Gastrocnemius medialis (tissue), 4 donors: ENCODE results near the gene MECR. TPM values are rescaled to one million over a fixed set of nuclear protein-coding genes. Genes with fewer than 3 reads are reported as not detected.

Experiments used
- ATAC-seq, 2 donors: fragments of 150-250 bp; one replicate each; pipeline ENCODE4 v1.9.1; 2016
- DNase-seq, 2 donors: peaks; one replicate each; pipeline ENCODE4 v3.0.0-alpha.2; 2019
- H3K27ac ChIP-seq, 4 donors: fragments of 200-600 bp; sonication (generic); 1 replicate in 1 of 4; 2 replicates in 3 of 4; pipeline ENCODE4 v1.5.1; 2016 to 2018; ENCODE audit warnings: mild to moderate bottlenecking in 2 of 4, moderate library complexity in 1 of 4
- H3K27me3 ChIP-seq, 3 donors: fragments of 200-600 bp; sonication (generic) in 2 of 3; 1 replicate in 1 of 3; 2 replicates in 2 of 3; pipeline versions ENCODE4 v1.5.1 to v1.6.0; 2016 to 2019; ENCODE audit warnings: mild to moderate bottlenecking in 1 of 3, moderate library complexity in 1 of 3
- H3K36me3 ChIP-seq, 2 donors: fragments of 200-600 bp; sonication (generic) in 1 of 2; one replicate each; pipeline ENCODE4 v1.5.1; 2017 to 2018
- H3K4me1 ChIP-seq, 2 donors: fragments of 200-600 bp; sonication (generic) in 1 of 2; one replicate each; pipeline ENCODE4 v1.5.1; 2016 to 2017; ENCODE audit warnings: mild to moderate bottlenecking in 2 of 2
- H3K4me3 ChIP-seq, 4 donors: fragments of 200-600 bp; sonication (generic) in 3 of 4; 1 replicate in 1 of 4; 2 replicates in 3 of 4; pipeline ENCODE4 v1.5.1; 2016 to 2019; ENCODE audit warnings: mild to moderate bottlenecking in 2 of 4
- H3K9me3 ChIP-seq, 3 donors: fragments of 200-600 bp; sonication (generic) in 2 of 3; 1 replicate in 1 of 3; 2 replicates in 2 of 3; pipeline ENCODE4 v1.5.1; 2016 to 2019
- CTCF ChIP-seq, 5 experiments: fragments of 450-650 bp in 3 of 5; fragments of 200-600 bp in 2 of 5; sonication (generic) in 2 of 5; IDR thresholded peaks in 4 of 5; conservative IDR thresholded peaks in 1 of 5; 1 replicate in 4 of 5; 2 replicates in 1 of 5; pipeline ENCODE4 v1.5.1; 2016 to 2019; ENCODE audit warnings: antibody characterized with exemption in 5 of 5, mild to moderate bottlenecking in 3 of 5, moderate library complexity in 3 of 5
- POLR2A ChIP-seq, 2 donors: fragments of 450-650 bp; IDR thresholded peaks; one replicate each; pipeline ENCODE4 v1.6.1; 2017; ENCODE audit warnings: antibody characterized with exemption in 2 of 2, mild to moderate bottlenecking in 2 of 2, moderate library complexity in 2 of 2
- in situ Hi-C, 4 donors: fragments of 200-750 bp; cut with MboI; loops; one replicate each; pipeline versions ENCODE4 v1.15.0 to v1.8.0; 2017; ENCODE audit warnings: low sequenced_read_pairs in 4 of 4
- intact Hi-C: fragments of 100-400 bp; cut with DNase I; formaldehyde crosslinking; loops from one replicate; pipeline ENCODE4 v1.15.1; 2023; ENCODE audit warnings: low total_unique reads
- total RNA-seq, 4 donors: library from RNA; depleted of rRNA; stranded (reverse); fragments of >200 nt; gene quantifications; one replicate each; pipeline versions ENCODE4 v1.1.0 to v1.2.3, GENCODE V29; 2016

Gene MECR
- total RNA-seq, 4 donors from 2014 or later, result 21.9 to 29.8 (median 26.6) TPM

DNA sequence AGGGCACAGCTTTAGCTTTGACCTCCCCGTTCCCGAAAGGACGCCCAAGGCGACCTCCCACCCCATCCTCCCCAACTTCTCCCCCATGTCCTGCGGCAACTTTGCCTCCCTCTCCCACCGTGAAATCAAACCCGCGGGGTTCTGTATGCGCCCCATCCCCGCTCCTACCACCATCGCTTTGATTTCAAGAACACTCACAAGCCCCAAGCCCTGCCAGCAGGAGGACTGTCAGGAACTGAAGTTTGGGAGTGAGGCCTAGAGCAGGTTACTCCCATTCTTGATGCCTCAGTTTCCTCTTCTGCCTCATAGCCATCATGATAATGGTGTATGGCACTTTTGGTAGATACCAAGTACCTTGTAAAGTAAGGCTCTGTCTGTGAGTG is 7.9 kb upstream of the MECR start:
- intact Hi-C loops (loop anchor here (2.0 to 10.0 kb wide), 5 partner anchors 214 to 1288 kb away; no protein-coding TSS in a partner anchor), in situ Hi-C loops (loop anchor here (10.0 to 25.0 kb wide), 6 partner anchors 849 to 1476 kb away; no protein-coding TSS in a partner anchor)
- no peaks in the 10 kb centered on the region for H3K36me3 ChIP-seq
- no peaks in the 10 kb centered on the region for H3K27me3 ChIP-seq
- H3K4me3 ChIP-seq, result peak overlapping the region; percentile 53 to 77 (median 60)
- no peak for DNase-seq
- H3K4me1 ChIP-seq, result peaks cover 6 to 7% of the 10 kb centered on the region in 2 donors
- no peaks in the 10 kb centered on the region for H3K9me3 ChIP-seq
- no peak for TF ChIP-seq POLR2A (IDR thresholded peaks at IDR 0.05)
- no peak for TF ChIP-seq CTCF (IDR thresholded peaks at IDR 0.05 in 4 of 5, conservative IDR thresholded peaks at IDR 0.05 in 1 of 5)
- ATAC-seq, result no peak
- peak overlapping the region; percentile 77 to 87 (median 79) for H3K27ac ChIP-seq

- Histone ChIP-seq H3K4me3 (peak overlapping the region; percentile 53 to 77 (median 60)), H3K9me3 (no peaks in the 10 kb centered on the region), H3K4me1 (peaks cover 6 to 7% of the 10 kb centered on the region in 2 donors), H3K27ac (peak overlapping the region; percentile 77 to 87 (median 79)), H3K36me3 (no peaks in the 10 kb centered on the region), H3K27me3 (no peaks in the 10 kb centered on the region)
- intact Hi-C loops, result loop anchor here (1.0 to 10.0 kb wide), 6 partner anchors 214 to 1470 kb away; no protein-coding TSS in a partner anchor
- ATAC-seq (peak; percentile 55 to 65), DNase-seq (peak; percentile 66 to 76)
- in situ Hi-C loops, result loop anchor here (10.0 to 25.0 kb wide), 6 partner anchors 849 to 1477 kb away; no protein-coding TSS in a partner anchor
- TF ChIP-seq CTCF (IDR thresholded peaks at IDR 0.05 in 4 of 5, conservative IDR thresholded peaks at IDR 0.05 in 1 of 5), result no peak
- TF ChIP-seq POLR2A (IDR thresholded peaks at IDR 0.05), result peak; percentile 44 to 64
Measured at GRCh38 chr1:29237852-29238619, 7.3 kb upstream of the MECR start.

DNA sequence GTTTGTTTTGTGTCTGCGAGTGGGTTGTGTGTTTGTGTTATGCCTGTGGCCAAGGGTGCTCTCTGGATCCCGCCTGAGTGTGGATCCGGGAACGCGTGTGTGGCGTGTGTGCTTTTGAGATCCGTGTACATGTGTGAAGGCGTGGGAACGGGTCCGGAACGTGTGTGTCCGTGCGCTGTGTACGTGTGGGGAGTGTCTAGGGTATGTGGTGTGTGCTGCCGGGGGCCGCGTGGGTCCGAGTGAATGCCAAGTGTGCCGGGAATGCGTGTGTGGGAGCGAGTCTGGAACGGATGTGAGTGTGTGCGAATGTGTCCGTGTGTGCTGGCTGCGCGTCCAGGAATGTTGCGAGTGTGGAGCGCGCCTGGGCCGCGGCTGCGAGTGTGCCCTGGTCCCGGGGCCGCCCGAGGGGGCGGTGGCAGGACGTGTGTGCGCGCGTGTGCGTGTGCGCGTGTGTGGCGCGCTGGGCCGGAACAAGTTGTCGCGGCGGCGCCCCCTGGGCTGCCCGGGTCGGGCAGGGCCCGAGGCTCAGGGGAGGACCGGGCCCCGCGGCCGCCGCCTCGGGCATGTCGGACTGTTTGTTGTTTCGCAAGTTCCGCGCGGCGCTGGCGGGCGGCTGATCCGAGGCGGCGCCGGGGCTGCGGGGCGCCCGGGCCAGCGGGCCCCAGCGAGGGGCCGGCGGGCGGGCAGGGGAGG is 6.5 kb upstream of the MECR start:
- TF ChIP-seq POLR2A (IDR thresholded peaks at IDR 0.05) (peak in 1 of 2 donors; percentile 27), CTCF (IDR thresholded peaks at IDR 0.05 in 4 of 5, conservative IDR thresholded peaks at IDR 0.05 in 1 of 5) (peak in 1 of 5 experiments; percentile 9)
- H3K27me3 ChIP-seq, result no peaks in the 10 kb centered on the region
- H3K9me3 ChIP-seq, result no peaks in the 10 kb centered on the region
- H3K27ac ChIP-seq, result peak overlapping the region; percentile 73 to 86 (median 80)
- H3K4me1 ChIP-seq, result peaks cover 6 to 7% of the 10 kb centered on the region in 2 donors
- peak overlapping the region; percentile 59 to 77 (median 72) for H3K4me3 ChIP-seq
- ATAC-seq (peak; percentile 43 to 47), DNase-seq (peak; percentile 5 to 46)
- in situ Hi-C loops, result loop anchor here (10.0 to 25.0 kb wide), 6 partner anchors 850 to 1478 kb away; no protein-coding TSS in a partner anchor
- H3K36me3 ChIP-seq, result no peaks in the 10 kb centered on the region
- intact Hi-C loops, result loop anchor here (1.0 to 10.0 kb wide), 5 partner anchors 215 to 1471 kb away; no protein-coding TSS in a partner anchor

DNA sequence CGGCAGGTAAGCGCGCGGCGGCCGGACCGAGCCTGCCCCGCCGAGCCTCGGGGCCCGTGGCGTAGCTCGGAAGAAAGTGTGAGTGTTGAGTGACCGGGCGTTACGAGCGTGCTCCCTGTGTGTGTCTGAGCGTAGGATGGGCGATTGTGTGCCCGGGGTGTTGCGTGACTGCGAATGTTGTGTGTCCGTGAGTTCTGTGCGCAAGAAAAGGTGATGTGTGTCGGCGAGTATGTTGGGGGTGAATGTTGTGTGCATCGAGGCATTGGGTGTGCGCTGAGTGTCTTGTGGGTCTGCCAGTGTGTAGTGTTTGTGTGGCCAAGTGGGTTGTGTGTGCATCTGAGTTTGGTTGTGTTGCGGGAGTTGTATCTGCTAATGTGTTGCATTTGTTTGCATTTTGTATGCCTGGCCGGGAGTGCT is 6.0 kb upstream of the MECR start:
- Histone ChIP-seq H3K9me3 (no peaks in the 10 kb centered on the region), H3K4me1 (peaks cover 6 to 7% of the 10 kb centered on the region in 2 donors), H3K27me3 (no peaks in the 10 kb centered on the region), H3K4me3 (peak overlapping the region; percentile 59 to 77 (median 72)), H3K36me3 (no peaks in the 10 kb centered on the region), H3K27ac (peak overlapping the region; percentile 73 to 86 (median 80))
- intact Hi-C loops, result loop anchor here (1.0 to 10.0 kb wide), 6 partner anchors 216 to 1472 kb away; no protein-coding TSS in a partner anchor
- TF ChIP-seq POLR2A (IDR thresholded peaks at IDR 0.05) (peak in 1 of 2 donors; percentile 3), CTCF (IDR thresholded peaks at IDR 0.05 in 4 of 5, conservative IDR thresholded peaks at IDR 0.05 in 1 of 5) (no peak)
- ATAC-seq (peak; percentile 29 to 38), DNase-seq (no peak)
- in situ Hi-C loops, result loop anchor here (10.0 to 25.0 kb wide), 6 partner anchors 851 to 1478 kb away; no protein-coding TSS in a partner anchor
